ENCODE data around the gene KNDC1.

- TF ChIP-seq POLR2A (IDR thresholded peaks at IDR 0.05; ENCODE audit: extremely low read depth, insufficient read length) (no peak), MAX (IDR thresholded peaks at IDR 0.05; ENCODE audit: low read depth, low read length) (no peak)
- TF ChIP-seq, protein P1, sequence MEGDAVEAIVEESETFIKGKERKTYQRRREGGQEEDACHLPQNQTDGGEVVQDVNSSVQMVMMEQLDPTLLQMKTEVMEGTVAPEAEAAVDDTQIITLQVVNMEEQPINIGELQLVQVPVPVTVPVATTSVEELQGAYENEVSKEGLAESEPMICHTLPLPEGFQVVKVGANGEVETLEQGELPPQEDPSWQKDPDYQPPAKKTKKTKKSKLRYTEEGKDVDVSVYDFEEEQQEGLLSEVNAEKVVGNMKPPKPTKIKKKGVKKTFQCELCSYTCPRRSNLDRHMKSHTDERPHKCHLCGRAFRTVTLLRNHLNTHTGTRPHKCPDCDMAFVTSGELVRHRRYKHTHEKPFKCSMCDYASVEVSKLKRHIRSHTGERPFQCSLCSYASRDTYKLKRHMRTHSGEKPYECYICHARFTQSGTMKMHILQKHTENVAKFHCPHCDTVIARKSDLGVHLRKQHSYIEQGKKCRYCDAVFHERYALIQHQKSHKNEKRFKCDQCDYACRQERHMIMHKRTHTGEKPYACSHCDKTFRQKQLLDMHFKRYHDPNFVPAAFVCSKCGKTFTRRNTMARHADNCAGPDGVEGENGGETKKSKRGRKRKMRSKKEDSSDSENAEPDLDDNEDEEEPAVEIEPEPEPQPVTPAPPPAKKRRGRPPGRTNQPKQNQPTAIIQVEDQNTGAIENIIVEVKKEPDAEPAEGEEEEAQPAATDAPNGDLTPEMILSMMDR (IDR thresholded peaks at IDR 0.05; ENCODE audit: low read depth, low read length): no peak
Measured at GRCh38 chr10:133115453-133115842, 44.6 kb upstream of the KNDC1 start.

Measured in NB4 (cell line).